Measurements from ENCODE around the gene ZNF763.
"Not testable (repeated sequence)": the region's sequence is repeated elsewhere in the genome, so short reads cannot be mapped to it uniquely, and the experiment has no call there.

The ZNF763 gene

GRCh38 chr19:11973019-11973810 is 8.4 kb downstream of the ZNF763 start:
- no peak for FAIRE-seq

- no peak for FAIRE-seq
Observed at GRCh38 chr19:11978492-11979100, 13.8 kb downstream of the ZNF763 start.

DNA sequence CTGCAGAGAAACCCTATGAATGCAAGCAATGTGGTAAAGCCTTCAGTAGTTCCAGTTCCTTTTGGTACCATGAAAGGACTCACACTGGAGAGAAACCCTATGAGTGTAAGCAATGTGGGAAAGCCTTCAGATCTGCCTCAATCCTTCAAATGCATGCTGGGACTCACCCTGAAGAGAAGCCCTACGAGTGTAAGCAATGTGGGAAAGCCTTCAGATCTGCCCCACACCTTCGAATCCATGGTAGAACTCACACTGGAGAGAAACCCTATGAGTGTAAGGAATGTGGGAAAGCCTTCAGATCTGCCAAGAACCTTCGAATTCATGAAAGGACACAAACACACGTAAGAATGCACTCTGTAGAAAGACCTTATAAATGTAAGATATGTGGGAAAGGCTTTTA is 14.7 kb downstream of the ZNF763 start:
- FAIRE-seq: no peak

DNA sequence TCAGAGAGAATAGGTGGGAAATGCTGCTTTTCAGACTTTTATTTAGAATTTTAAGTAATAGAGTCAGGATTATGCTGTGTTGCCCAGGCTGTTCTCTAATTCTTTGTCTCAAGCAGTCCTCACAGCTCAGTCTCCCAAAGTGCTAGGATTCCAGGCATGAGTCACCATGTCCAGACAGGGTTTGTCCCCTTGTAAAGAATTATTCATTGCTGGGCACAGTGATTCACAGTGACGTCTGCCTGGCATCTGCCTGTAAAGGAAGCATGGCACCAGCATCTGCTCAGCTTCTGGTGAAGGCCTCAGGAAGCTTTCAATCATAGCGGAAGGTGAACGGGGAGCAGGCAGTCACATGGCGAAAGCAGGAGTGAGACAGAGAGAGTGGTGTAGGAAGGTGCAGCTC is 17.7 kb downstream of the ZNF763 start:
- FAIRE-seq: no peak

GRCh38 chr19:11984986-11985385 is 20.1 kb downstream of the ZNF763 start:
- FAIRE-seq: no peak

DNA sequence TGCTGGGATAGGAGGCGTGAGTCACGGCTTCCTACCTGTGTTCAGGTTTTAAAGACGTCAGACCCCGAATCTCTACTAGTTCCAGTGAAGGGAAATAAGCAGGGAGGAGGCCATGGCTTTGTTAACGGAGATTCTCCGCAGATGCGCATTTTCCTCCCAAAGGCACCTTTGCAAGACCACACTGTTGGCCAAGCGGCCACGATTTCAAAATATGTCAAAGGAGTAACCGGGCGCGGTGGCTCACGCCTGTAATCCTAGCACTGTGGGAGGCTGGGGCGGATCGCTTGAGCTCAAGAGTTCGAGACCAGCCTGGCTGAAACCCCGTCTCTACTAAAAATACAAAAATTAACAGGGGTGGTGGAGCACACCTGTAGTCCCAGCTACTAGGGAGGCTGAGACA is 21.9 kb downstream of the ZNF763 start:
- FAIRE-seq: no peak

DNA sequence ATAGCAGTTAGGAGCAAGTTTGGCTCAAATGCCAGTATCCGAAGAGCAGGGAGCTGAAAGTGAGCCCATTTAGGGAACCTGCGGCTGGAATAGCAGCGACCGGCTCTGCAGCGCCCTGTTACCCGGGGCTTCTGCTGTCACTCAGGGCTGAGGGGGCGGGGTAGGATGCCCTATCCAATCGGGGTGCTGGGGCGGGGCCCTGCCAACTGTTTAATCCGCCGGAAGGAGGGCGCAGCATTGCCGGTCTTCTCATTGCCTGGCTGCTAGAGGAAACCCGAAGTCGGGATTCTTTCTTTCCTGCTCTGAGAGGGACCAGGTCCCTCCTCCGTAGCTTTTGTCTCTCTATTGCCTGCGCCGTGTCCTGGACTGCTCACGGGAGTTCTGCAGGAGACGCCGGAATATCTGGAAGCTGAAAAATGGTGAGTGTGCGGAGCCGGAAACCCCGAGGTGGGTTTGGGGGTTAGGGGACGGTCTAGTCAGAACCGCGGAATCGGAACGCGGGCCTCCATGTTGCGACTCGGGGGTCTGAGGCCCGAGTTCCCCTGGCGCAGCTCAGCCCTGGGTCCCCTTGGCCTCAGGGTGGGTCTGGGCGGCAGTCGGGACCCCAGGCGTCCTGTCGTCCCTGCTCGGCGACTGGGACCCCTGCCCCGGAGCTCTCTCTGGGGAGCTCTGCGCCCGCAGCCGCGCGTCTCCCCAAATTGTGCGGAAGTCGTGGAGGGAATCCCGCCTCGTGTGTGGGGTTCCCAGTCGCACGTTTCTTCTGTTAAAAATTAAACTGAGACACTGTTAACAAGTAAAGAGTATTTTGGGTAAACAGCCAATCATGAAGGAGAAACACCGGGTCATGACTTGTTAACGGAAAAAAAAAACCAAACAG is 22.8 kb downstream of the ZNF763 start:
- peak; percentile 89 for FAIRE-seq

GRCh38 chr19:11989112-11989456 is 24.2 kb downstream of the ZNF763 start:
- FAIRE-seq: no peak

DNA sequence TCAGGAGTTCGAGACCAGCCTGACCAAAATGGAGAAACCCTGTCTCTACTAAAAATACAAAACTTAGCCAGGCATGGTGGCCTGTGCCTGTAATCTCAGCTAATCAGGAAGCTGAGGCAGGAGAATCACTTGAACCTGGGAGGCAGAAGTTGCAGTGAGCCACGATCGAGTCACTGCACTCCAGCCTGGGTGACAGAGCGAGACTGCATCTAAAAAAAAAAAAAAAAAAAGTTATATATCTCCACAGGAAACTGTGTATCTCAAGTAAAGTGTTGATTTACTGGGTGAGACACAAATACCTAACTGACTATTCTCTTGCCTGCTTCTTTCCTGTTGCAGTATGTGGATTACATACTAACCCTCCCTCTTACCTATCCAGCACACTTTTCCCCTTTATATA is 27.1 kb downstream of the ZNF763 start:
- FAIRE-seq: not testable (repeated sequence)

- no peak for FAIRE-seq
Observed at GRCh38 chr19:11995174-11995573, 30.3 kb downstream of the ZNF763 start.

- FAIRE-seq: no peak
Observed at GRCh38 chr19:12000152-12000981, 35.5 kb downstream of the ZNF763 start.

DNA sequence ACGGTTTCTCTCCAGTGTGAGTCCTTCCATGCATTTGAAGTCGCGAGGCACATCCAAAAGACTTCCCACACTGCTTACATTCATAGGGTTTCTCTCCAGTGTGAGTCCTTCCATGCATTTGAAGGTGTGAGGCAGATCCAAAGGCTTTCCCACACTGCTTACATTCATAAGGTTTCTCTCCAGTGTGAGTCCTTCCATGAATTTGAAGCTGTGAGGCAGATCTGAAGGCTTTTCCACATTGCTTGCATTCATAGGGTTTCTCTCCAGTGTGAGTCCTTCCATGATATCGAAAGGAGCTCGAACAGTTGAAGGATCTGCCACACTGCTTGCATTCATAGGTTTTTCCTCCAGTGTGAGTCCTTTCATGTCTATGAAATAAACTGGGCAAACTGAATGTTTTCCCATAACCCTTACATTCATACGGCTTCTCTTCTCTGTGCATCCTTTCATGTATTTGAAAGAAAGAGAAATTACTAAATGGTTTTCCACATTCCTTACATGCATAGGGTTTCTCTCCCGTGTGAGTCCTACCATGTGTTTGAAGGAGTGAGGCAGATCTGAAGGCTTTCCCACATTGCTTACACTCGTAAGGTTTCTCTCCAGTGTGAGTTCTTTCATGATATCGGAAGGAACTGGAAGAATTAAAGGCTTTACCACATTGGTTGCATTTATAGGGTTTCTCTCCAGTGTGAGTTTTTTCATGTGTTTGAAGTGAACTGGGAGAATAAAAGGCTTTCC is 50.3 kb downstream of the ZNF763 start:
- no peak for FAIRE-seq

DNA sequence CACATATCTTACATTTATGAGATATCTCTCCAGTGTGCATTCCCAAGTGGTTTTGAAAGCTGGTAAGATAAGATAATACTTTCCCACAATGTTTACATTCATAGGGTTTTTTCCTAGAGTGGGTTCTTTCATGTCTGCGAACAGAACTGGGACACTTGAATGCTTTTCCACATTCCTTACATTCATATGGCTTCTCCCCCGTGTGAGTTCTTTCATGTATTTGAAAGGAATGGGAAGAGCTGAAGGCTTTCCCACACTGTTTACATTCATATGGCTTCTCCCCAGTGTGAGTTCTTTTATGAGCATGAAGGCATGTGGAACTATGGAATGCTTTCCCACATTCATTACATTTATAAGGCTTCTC is 50.9 kb downstream of the ZNF763 start:
- no peak for FAIRE-seq

All from A204.1 (cell line).